HCT116 (cell line): ENCODE measurements around the gene CMPK2.

ENCODE experiments used
- CTCF ChIP-seq, 3 experiments: fragments of 200-600 bp in 1 of 3; sonication (generic) in 1 of 3; IDR thresholded peaks in 2 of 3; conservative IDR thresholded peaks in 1 of 3; 2 replicates each; pipeline ENCODE4 v1.5.1; 2012 to 2017; ENCODE audit warnings: low read depth in 2 of 3, low read length in 2 of 3, antibody characterized with exemption in 1 of 3, borderline replicate concordance in 1 of 3, control low read depth in 1 of 3, mild to moderate bottlenecking in 1 of 3, mixed read lengths in 1 of 3, mixed run types in 1 of 3, moderate library complexity in 1 of 3; ENCODE audit not compliant: insufficient read depth in 1 of 3
- SRF ChIP-seq: IDR thresholded peaks from 2 replicates; pipeline ENCODE4 v1.6.1; 2012; ENCODE audit warnings: low read depth
- TCF7L2 ChIP-seq: IDR thresholded peaks from 2 replicates; pipeline ENCODE4 v1.7.0; 2011; ENCODE audit warnings: borderline replicate concordance, inconsistent platforms; ENCODE audit not compliant: insufficient read depth, insufficient read length; ENCODE audit errors: extremely low read depth

GRCh38 chr2:6877402-6878304, 11.9 kb upstream of the CMPK2 start, which contains the start of gene RSAD2:
- no peak for TF ChIP-seq SRF
- no peak for TF ChIP-seq CTCF (IDR thresholded peaks at IDR 0.05 in 2 of 3, conservative IDR thresholded peaks at IDR 0.05 in 1 of 3; ENCODE audit: borderline replicate concordance in 1 of 3, insufficient read depth in 1 of 3, low read depth in 2 of 3, low read length in 2 of 3)
- no peak for TF ChIP-seq TCF7L2
